Nephron (organoid): Measurements from ENCODE around the gene C1QL1.
A peak's percentile ranks its signal among the peaks of the same experiment; 100 is the strongest.

Source experiments
- H3K27ac Mint-ChIP-seq, 3 experiments: 2 replicates each; pipeline ENCODE4 v1.8.0; 2020; ENCODE audit warnings: mixed read lengths in 3 of 3, mild to moderate bottlenecking in 2 of 3, moderate library complexity in 1 of 3
- H3K27me3 Mint-ChIP-seq: 2 replicates; pipeline ENCODE4 v1.8.0; 2021; ENCODE audit warnings: low read depth, mild to moderate bottlenecking, moderate library complexity, mixed read lengths
- H3K36me3 Mint-ChIP-seq: 2 replicates; pipeline ENCODE4 v1.8.0; 2020; ENCODE audit warnings: low read depth, mixed read lengths
- H3K4me1 Mint-ChIP-seq: 2 replicates; pipeline ENCODE4 v1.8.0; 2020; ENCODE audit warnings: mixed read lengths
- H3K4me3 Mint-ChIP-seq, 3 experiments: 2 replicates each; pipeline ENCODE4 v1.8.0; 2020; ENCODE audit warnings: mild to moderate bottlenecking in 3 of 3, mixed read lengths in 3 of 3, moderate library complexity in 2 of 3
- H3K9me3 Mint-ChIP-seq: 2 replicates; pipeline ENCODE4 v1.8.0; 2020; ENCODE audit warnings: mixed read lengths
- TF ChIP-seq, protein P1 (sequence below), 3 experiments: fragments of 200-600 bp; sonication (generic); IDR thresholded peaks; one replicate each; pipeline ENCODE4 v1.5.0; 2021; ENCODE audit warnings: antibody characterized with exemption in 3 of 3; ENCODE audit not compliant: unreplicated experiment in 3 of 3

C1QL1 gene

DNA sequence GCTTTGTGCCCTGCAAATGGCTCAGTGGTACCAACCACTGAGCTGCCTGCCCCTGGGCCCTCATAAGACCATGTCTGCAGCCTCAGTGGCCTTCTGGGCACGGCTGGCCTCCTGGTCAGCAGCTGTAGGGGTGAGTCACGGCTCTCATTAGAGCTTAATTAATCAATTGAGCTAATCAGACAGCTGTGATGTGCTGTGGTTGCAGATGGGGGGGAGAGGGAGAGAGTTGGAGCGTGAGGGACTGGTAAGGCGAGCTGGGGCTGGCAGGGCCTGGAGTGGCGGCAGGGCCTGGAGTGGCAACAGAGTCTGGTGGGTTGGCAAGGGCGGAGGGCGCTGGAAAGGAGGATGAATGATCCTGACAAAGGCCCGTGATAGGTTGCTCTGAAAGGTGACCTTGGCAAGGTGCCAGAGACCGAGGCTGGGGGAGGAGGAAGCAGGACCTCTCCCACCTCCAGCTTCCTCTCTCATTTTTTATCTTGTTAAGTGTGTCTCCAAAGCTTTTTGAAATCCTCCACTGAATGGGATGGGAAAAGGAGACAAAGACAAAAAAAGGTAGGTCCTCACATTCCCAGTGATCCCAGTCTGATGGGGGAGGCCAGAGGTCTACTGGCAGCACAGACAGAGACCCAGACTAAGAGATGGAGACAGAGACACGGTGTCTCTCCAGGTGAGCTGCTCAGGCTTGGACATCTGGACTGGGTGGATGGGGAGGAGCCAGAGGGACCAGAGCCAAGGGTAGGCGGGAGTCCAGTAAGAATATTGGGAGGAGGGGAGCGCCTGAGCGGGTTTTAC lies 41.8 kb upstream of the C1QL1 start:
- H3K9me3 Mint-ChIP-seq = no peaks in the 10 kb centered on the region
- TF ChIP-seq, protein P1, sequence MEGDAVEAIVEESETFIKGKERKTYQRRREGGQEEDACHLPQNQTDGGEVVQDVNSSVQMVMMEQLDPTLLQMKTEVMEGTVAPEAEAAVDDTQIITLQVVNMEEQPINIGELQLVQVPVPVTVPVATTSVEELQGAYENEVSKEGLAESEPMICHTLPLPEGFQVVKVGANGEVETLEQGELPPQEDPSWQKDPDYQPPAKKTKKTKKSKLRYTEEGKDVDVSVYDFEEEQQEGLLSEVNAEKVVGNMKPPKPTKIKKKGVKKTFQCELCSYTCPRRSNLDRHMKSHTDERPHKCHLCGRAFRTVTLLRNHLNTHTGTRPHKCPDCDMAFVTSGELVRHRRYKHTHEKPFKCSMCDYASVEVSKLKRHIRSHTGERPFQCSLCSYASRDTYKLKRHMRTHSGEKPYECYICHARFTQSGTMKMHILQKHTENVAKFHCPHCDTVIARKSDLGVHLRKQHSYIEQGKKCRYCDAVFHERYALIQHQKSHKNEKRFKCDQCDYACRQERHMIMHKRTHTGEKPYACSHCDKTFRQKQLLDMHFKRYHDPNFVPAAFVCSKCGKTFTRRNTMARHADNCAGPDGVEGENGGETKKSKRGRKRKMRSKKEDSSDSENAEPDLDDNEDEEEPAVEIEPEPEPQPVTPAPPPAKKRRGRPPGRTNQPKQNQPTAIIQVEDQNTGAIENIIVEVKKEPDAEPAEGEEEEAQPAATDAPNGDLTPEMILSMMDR (IDR thresholded peaks at IDR 0.05; ENCODE audit: unreplicated experiment in 3 of 3) = no peak
- H3K27me3 Mint-ChIP-seq = peaks cover 7% of the 10 kb centered on the region
- no peak overlapping the region for H3K4me3 Mint-ChIP-seq
- H3K4me1 Mint-ChIP-seq = peaks cover 47% of the 10 kb centered on the region
- peak overlapping the region in 2 of 3 experiments; percentile 10 to 30 for H3K27ac Mint-ChIP-seq
- H3K36me3 Mint-ChIP-seq = no peaks in the 10 kb centered on the region

DNA sequence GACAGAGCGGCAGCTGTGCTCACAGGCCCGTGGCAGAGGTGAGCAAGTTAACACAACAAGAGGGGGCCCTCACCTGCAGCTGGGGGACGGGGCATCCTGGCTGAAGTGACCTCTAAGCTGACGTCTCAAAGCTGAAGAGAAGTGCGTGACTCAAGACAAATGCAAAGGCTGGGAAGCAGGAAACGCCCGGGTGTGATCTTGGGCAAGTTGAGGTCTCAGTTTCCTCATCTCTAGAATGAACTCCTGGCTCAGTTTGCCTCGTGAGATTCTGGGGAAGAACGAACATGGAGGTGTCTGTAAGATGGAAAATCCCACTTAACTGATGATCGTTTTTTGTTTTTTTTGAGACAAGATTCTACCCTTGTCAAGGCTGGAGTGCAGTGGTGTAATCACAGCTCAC lies 40.1 kb upstream of the C1QL1 start:
- H3K27ac Mint-ChIP-seq = peak overlapping the region in 2 of 3 experiments; percentile 48 to 72
- TF ChIP-seq, protein P1 (IDR thresholded peaks at IDR 0.05; ENCODE audit: unreplicated experiment in 3 of 3) = no peak
- H3K36me3 Mint-ChIP-seq = no peaks in the 10 kb centered on the region
- no peaks in the 10 kb centered on the region for H3K9me3 Mint-ChIP-seq
- no peak overlapping the region for H3K4me3 Mint-ChIP-seq
- H3K4me1 Mint-ChIP-seq = peaks cover 41% of the 10 kb centered on the region
- peaks cover 13% of the 10 kb centered on the region for H3K27me3 Mint-ChIP-seq

DNA sequence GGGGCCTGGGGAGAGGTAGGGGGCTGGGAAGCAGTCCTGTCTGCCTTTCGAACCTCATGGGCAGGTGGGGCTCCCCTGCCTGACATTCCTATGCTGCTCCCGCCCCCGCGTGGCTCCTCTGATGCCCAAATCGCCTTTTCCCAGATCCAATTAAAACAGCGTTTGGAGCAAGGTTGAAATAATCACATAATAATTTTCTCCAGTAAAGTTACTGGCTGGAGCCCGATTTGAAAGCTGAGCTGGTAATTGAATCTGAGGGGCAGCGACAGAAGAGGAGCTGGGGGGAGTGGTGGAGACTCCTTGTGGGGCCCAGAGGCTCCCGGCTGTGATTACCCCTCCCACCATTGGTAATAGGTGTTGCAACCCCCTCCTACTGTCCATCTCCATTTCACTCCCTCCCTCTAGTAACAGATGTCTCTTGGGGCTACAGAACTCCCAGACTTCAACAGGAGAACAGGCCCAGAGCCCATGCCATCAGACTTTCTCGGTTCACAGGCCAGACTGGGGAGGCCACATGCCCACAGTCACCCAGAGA lies 38.9 kb upstream of the C1QL1 start:
- H3K27ac Mint-ChIP-seq = peak overlapping the region; percentile 72 to 76 (median 72)

DNA sequence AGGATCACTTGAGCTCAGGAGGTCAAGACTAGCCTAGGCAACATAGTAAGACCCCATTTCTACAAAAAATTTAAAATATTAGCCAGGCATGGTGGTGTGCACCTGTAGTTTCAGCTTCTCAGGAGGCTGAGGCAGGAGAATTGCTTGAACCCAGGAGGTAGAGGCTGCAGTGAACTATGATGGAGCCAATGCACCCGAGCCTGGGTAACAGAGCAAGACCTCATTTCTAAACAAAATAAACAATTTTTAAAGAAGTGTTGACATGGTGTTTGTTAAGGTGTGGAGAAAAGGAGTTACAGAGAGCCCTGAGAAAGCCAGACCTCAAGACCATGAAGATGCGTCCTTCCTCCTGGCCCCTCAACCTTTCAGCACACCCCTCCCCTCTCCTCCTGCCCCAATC lies 37.6 kb upstream of the C1QL1 start:
- Mint-ChIP-seq H3K27me3 (peaks cover 18% of the 10 kb centered on the region), H3K9me3 (no peaks in the 10 kb centered on the region), H3K4me1 (peaks cover 29% of the 10 kb centered on the region), H3K36me3 (no peaks in the 10 kb centered on the region), H3K27ac (no peak overlapping the region), H3K4me3 (no peak overlapping the region)
- TF ChIP-seq, protein P1 (IDR thresholded peaks at IDR 0.05; ENCODE audit: unreplicated experiment in 3 of 3) = no peak

More for the DNA sequence above, 38.9 kb upstream of the C1QL1 start:
- H3K9me3 Mint-ChIP-seq = no peaks in the 10 kb centered on the region
- H3K4me3 Mint-ChIP-seq = peak overlapping the region in 2 of 3 experiments; percentile 7 to 24
- H3K4me1 Mint-ChIP-seq = peaks cover 37% of the 10 kb centered on the region
- TF ChIP-seq, protein P1 (IDR thresholded peaks at IDR 0.05; ENCODE audit: unreplicated experiment in 3 of 3) = no peak
- H3K27me3 Mint-ChIP-seq = peaks cover 13% of the 10 kb centered on the region
- no peaks in the 10 kb centered on the region for H3K36me3 Mint-ChIP-seq

DNA sequence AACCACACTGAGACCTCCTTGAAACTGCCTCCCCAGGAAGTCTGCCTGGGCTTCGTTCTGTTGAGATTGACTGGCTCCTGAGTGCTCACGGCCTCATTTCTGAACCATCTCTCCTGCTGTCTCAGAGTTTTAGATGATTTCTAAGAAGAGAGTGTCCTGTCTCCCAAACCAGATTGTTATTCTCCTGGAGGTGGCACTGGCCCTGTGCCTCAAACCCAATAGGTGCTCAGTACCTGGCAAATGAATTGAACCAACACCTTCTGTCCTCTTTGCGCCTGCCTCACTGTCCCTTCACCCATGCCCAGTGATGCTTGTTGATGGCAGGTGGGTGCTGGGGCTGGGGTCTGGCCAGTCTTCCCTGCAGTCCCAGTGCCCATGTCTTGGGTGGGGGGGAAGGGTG lies 36.3 kb upstream of the C1QL1 start:
- Mint-ChIP-seq H3K36me3 (no peaks in the 10 kb centered on the region), H3K27me3 (peaks cover 18% of the 10 kb centered on the region), H3K27ac (no peak overlapping the region), H3K9me3 (peaks cover 5% of the 10 kb centered on the region), H3K4me3 (no peak overlapping the region), H3K4me1 (peaks cover 16% of the 10 kb centered on the region)
- TF ChIP-seq, protein P1 (IDR thresholded peaks at IDR 0.05; ENCODE audit: unreplicated experiment in 3 of 3) = no peak
